ENCODE data around the gene FAM210B.
"Not testable (repeated sequence)": the region's sequence is repeated elsewhere in the genome, so short reads cannot be mapped to it uniquely, and the experiment has no call there.

The FAM210B gene, protein sequence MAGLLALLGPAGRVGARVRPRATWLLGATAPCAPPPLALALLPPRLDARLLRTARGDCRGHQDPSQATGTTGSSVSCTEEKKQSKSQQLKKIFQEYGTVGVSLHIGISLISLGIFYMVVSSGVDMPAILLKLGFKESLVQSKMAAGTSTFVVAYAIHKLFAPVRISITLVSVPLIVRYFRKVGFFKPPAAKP

DNA sequence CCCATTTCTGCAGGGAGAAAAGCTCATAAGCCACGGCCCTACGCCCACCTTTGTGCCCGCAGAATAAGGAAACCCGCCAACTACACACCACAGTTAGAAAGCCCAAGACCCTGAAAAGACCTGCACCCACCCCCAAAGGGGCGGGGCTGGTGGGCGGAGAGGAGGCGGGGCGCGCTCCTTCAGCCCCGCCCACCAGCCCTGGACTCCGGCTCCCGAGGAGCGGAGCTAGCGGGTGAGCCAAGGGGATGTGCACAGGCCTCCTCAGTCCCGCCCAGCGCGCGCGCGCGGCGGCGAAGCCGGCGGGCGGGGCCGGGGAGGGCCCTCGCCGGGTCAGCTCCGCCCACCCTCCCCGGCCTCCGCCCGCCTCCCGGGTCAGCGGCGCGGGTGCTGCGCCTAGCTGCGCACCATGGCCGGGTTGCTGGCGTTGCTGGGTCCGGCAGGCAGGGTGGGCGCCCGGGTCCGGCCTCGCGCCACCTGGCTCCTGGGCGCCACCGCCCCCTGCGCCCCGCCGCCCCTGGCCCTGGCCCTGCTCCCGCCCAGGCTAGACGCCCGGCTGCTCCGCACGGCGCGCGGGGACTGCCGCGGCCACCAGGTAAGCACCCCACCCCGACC lies at the start of gene FAM210B:
Gene FAM210B, plus strand, starts transcription at position 375 of the 612 bp plus-strand sequence. Its CDS starts 32 bp downstream, at position 407.
- DNase-seq (ENCODE audit: low spot score), result peak; percentile 89

DNA sequence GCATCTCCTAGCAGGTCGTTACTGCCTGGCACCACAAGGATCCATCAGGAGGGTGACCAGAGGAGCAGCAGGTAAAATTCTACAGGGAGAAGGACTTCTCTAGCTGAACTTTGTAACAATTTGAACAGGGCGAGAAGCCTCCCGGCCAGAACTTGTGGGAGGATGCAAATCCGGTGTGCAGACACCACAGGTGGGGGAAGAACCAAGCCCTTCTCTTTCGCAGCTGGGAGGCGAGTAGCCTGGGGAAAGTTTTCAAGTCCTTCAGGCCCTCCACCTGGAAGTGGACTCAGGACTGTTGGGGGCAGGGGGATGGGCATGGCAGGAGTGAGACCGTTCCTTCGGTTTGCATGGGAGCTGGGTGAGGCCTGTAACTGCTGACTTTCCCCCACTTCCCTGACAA lies 42.7 kb upstream of the FAM210B start:
- no peak for DNase-seq (ENCODE audit: low spot score)

DNA sequence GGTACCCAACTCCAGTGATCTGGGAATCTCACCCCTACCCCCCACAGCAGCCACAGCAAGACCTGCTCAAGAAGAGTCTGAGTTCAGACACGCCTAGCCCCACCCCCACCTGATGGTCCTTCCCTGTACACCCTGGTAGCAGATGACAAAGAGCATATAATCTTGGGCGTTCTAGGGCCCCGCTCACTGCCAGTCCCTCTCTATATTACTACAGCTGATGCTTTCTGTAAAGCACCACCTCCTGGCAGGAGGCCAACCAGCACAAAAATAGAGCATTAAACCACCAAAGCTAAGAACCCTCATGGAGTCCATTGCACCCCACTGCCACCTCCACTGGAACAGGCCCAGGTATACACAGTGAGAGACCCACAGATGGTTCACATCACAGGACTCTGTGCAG lies 42.3 kb upstream of the FAM210B start:
- DNase-seq (ENCODE audit: low spot score), result no peak

DNA sequence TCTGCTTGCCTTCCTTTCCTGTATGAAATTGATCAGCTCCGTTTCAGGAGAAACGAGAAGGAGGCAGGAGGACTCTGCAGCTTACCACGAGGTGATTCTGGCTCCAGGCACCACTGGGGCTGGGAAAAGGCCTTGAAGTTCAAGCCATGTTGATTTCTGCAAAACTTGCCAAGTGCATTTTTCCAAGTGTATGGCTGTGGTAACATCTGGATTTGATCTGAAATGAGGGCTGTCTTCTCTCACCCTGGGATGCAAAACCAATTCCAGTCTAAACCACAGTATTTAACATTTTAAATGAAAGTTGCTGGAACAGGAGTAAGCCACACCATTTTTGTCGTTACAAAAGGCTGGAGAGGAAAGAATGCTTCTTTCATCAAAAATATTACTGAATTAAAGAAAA lies 36.1 kb upstream of the FAM210B start:
- DNase-seq (ENCODE audit: low spot score), result no peak

DNA sequence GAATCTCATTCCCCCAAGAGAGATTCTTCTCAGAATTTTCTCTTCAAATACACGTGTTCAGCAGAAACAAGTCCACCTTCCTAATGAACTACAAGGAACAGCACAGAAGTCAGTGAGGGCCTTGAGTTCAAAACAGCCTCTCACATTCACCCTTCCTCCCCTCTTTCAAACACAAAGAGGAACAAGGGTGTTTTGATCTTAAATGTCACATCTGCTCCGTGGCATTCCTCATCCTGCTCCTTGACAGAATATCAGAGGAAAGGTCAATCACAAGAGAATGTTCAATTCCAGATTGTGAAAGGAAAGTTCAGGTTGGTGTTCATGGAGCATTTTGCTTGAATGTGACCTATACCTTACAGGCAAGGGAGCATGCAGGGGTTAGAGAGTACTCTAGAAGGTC lies 35.6 kb upstream of the FAM210B start:
- DNase-seq (ENCODE audit: low spot score), result no peak

DNA sequence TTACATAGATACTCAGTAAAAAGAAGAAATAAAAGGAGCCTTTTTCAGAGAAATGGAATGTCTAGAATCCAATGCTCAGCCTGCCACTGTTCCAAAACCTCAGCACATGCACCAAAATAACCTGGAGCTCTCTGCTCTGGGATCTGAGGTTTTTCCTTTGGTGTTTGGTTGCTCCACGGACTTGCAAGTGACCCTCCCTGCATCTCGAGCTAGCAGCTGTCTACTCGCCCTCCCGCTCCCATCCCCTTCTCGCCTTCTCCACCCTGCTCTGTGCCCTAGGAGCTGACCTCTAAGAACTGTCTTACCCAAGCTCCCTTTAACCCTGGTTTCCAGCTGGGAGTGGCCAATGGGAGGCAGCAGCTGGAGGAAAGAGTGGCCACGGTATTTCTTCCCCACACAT lies 35.1 kb upstream of the FAM210B start:
- DNase-seq (ENCODE audit: low spot score), result no peak

DNA sequence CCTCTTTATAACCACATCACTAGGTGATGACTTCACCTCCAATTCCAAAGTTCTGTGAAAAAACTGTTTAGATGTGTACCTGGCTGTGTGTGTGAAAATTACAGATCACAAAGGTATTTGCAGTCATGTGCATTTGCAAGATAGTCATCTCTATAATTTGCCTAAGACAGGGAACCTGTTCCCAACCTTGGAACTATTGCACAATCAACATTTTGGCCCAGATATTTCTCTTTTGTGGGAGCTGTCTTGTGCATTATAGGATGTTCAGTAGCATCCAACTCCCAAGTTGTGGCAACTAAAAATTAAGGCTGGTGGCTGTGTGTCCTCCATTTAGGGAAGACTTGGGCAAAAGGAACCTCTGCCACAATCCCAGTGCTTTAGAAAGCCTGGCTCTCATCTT lies 34.0 kb upstream of the FAM210B start:
- no peak for DNase-seq (ENCODE audit: low spot score)

DNA sequence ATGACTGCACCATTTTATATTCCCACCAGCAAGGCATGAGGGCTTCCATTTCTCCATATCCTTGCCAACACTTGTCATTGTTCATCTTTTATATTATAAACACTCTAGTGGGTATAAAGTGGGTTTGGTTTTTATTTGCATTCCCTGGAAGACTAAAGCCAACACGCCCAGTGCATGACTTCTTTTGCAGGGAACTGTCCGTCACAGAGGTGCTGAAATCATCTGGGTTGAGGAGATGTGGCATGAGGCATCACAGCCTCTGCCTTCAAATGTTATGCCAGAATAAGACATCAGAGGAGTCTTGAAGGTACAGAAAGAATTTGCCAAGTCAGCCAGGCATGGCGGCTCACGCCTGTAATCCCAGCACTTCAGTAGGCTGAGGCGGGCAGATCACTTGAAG lies 29.9 kb upstream of the FAM210B start:
- no peak for DNase-seq (ENCODE audit: low spot score)

DNA sequence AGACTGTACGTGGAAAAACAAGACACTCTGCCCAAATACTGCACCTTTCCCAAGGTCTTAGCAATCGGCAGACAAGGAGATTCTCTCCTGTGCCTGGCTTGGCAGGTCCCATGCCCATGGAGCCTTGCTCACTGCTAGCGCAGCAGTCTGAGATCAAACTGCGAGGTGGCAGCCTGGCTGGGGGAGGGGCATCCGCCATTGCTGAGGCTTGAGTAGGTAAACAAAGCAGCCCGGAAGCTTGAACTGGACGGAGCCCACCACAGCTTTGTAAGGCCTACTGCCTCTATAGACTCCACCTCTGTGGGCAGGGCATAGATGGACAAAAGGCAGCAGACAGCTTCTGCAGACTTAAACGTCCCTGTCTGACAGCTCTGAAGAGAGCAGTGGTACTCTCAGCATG lies 22.1 kb upstream of the FAM210B start:
- DNase-seq (ENCODE audit: low spot score), result not testable (repeated sequence)

DNA sequence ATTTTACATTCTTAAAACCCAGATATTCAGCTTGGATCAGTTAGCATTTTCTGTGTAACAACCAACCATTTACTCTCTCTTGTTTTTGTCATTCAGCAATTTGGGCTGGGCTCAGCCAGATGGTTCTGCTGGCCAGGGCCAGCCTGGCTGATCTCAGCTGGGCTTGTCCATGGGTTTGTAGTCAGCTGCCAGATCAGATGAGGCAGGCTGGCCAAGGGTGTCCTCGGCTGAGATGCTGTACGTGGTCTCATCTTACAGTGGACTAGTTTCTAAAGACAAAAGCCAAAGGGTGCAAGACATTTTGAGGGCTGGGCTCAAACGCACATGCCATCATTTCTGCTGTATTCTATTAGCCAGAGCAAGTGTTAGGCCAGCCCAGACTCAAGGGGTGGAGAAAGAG lies 16.0 kb upstream of the FAM210B start:
- DNase-seq (ENCODE audit: low spot score), result no peak

DNA sequence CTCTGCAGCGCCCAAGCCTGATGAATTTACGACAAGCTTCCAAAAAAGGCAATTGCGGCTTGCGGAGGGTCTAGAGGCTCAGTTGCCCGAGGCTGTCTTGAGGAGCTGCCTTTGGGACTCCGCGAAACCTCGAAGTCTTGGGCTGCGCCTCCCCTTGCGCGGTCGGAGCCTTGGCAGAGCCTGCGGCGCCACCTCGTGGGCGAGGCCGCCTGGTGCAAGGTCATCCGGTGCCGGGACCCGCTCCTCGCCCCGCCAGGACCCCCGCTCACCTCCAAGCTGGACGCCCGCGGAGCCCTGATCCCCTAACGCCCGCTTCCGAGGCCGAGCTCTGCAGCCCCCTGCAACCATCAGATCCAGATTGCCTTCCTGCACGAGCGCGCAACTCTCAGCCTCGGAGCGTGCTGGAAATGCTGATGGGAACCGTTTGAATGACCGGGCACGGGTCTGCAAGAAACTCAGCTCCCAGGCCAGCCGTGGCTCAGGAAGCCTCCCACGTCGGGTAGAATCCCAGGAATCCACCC lies 14.9 kb upstream of the FAM210B start:
- peak; percentile 17 for DNase-seq (ENCODE audit: low spot score)

DNA sequence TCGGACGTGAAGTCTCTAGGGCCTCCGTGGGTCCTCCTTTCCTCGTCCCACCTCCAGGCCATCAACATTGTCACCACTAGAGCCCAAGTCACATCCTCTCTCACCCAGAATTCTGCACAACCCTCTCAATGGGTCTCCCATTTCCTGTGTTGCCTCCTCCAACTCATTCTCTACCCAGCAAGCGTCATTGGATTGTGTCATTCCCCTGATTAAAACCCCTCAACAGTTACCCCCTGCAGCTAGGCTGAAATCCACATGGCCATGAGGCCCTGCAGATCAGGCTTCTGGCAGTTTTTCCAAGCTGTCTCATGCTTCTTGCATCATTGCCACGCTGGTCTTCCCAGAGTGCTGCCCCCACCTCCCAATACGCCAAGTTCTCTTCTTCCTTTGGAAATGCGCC lies 12.9 kb upstream of the FAM210B start:
- DNase-seq (ENCODE audit: low spot score), result no peak

DNA sequence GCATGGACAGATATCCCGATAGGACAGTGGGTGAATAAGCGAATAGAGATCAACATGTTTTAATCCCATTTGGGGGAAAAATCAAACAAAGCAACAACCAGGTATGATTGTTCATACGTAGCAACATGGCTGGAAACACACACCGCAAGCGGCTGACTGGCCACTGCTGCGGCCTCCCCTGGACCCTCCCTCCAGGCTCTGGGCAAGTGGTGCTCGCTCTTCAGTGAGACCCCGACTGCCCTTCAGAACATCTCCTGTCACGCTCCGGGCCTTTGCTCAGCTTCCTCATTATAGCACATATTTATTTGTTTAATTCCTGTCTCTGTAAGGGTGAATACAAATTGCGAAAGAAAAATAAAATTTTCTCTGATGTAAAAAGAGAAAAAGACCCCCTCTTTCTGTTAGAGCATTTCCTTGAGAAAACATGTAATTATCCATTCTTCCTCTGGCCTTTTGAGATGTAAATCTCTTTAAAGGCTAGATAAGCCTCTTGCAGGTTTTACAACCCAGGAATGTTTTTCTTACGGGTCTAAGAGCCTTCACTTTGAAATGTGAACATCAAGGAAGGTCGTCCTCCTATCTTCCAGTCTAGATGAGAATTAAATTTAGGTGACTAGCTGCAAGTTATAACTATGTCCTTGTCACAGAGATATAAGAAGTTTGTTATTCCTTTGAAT lies 11.0 kb upstream of the FAM210B start:
- no peak for DNase-seq (ENCODE audit: low spot score)

DNA sequence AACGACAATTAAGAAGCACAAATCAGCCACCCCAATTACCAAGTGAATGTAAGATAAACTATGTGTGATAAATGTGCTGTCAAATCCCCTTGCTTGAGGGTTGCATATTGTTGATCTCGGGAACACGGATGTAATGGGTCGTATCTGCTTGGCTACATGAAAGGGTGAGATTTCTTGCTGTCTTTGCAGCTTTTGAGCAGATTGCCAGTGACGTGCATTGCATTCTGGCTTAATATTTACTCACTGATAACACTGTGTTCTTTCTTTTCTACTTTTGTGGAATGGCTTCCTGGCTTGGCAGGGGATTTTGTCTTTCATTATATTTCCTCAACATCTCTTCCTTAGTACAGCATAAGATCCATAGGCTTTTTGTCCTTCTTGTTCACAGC lies 10.5 kb upstream of the FAM210B start:
- no peak for DNase-seq (ENCODE audit: low spot score)

DNA sequence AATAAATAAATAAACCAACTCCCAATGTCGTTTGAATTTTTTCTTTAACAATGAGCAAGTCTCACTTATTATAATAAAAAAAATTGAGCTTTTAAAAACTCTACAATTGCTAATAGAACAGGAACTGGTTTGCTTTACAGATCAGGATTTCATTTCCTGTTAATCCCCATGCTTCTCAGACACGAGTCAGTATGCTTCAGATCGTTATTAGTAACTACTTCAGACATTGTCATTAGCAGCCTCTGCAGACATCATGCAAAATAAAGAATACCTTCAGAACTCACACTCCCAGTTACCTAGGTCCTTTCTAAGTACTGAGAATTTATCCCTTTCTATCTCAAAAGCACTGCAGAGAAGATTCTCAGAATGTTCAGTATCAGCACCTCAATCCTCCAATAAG lies 10.0 kb upstream of the FAM210B start:
- no peak for DNase-seq (ENCODE audit: low spot score)

DNA sequence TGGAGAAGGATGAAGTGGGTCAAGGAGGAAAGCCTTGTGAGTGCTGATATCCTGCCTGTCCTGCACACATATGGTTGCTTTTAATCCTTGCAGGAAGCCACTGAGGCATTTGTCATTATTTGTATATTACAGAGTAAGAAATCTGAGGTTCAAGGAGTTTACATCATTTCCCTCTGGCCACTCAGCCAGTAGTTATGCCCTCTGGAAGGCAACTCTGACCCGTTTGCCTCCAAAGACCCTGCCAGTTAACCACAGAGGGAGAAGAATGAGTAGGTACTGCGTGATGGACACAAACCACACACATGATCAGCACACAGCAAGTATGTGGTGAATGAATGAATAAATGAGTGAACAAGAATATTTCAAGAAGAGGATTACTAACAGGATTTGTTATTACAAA lies 7.9 kb upstream of the FAM210B start:
- DNase-seq (ENCODE audit: low spot score), result no peak

DNA sequence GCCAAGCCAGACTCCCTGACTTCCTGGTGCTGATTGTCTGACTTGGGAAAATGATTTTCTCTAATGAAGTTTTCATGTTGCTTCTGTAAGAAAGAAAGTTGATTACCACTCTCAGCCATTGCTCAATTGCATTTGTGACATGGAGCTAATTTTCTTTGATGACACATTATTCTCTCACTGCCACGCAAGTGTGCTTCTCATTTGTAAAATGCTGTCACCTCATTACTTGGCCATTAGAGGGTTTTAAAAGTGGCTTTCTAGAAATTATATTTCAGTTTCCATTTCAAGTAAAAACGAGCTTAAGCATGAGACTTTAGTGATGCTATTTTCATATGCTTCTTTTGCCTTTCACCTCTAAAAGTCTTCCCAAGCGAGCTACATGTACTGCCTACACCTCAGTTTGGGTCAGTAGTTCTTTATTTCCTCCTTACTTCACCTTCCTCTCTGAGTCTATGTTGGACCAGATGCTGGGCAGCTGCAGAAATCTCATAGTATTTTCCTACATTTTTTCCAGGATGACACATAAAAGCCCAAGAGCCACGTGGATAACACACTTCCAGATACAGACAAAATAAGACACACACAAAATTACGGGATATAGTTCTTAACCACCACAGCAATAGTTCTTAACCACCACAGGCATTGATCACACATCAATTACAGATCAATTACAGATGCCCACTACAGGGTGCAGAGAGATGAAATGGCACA lies 6.3 kb upstream of the FAM210B start:
- DNase-seq (ENCODE audit: low spot score), result no peak

DNA sequence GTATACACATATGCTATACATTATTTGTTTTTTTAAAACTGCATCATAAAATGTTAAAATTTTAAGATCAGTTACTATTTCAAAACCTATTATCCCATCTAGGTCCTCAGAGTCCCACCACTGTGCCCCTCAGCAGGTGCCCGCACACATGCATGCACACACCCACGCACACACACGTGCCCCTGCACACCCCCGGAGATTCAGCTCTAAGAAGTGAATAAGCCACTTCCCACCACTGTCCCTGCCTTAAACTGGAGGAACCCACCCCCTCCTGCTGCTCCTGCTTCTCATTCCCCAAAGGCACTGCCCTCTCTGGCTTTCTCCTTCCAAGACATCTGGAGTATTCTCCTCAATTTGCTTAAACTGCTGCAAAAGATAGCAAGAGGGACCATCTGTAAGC lies 5.4 kb upstream of the FAM210B start:
- no peak for DNase-seq (ENCODE audit: low spot score)

DNA sequence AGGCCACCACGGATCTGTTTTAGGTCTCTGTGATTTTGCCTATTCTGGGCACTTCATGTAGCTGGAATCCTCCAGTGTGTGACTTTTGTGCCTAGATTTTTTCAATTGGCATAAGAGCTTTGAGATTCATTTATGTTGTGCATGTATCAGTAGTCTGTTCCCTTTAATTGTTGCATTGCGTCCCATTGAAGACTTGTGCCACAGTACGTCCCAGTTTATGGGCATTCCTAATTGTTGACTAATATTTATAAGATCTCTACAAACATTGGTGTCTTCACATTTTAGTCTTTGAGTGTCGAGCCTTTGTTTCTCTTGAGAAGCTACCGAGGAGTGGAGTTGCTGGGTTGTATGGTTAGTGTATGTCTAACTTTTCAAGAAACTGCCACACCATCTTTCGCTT lies 704 bp upstream of the FAM210B start:
- no peak for DNase-seq (ENCODE audit: low spot score)

DNA sequence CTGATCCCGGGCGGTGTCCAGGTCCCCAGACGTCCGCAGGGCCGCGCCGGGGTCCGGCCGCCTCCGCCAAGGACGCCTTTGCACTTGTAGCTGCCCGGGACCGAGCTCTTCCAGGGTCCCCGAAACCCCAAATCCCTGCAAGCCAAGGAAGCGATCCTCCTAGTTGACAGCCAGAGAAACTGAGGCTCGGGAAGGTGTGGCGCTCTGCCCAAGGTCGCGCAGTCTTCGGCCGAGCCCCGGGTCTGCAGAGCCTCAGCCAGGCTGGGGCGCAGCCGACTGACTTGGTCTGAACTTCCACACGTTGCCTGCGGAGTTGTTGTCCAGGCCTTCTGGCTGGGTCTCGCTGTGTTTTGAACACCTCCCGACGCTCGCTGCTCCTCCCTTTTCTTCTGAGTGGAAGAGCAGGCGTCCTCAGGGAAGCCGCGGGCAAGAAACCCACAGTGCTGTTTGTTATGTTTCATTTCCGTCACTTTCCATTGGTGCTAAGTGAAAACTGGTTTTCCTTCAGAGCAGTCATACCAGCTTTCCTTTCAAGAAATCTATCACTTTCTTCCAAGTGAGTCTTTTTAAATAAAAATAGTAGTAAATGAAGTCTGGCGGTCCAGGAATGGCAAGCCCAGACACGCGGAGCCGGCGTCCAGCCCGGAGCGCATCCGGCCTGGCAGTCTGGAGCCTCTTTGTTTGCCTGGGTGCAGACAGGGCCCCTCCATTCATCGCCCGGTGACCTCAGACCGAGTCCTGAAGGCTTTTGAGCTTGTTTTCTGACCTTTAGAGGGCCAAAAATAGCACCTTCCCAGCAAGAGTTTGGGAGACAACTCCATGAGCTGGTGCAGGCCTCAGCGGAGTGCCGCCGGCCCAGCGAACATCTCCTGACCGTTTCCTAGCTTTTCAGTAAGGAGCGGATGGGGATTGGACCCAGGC lies 698 bp downstream of the FAM210B start:
- peak; percentile 55 for DNase-seq (ENCODE audit: low spot score)

DNA sequence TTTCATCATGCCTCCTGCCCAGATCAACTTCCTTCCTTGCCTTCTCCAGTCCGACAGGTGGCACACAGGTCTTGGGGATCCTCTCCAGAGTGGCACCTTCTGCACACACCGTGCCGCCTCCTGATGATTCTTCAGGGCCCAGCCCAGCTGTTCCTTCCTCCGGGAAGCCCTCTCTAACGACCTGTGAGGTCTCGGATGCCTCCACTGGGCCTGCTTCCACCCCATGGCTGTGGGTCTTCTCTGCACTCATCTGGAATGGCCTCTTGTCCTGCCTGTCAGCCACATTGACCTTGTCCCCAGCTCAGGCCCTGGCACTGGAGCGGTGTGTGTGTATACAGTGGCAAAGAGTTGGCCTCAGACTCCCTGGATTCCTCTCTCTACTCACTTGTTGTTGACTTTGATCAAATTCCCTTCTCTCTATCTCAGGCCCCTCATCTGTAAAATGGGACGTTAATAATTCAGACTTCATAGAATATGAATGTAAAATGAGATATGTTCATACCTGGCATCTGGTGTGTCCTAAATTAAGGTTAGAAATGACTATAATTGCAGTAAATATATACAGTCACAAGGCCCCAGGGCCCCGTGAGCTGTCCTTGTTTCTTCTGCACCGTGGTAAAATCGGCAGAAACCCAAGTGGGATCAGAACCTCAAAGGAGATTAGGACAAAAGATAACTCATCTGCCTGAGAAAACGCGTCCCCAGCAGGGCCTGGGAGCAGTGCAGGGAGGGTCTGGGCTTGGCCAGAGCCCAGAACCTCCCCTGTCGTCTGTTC lies 1.5 kb downstream of the FAM210B start:
- no peak for DNase-seq (ENCODE audit: low spot score)
